ENCODE measurements around the gene CCR5AS.

- TF ChIP-seq CTCF (IDR thresholded peaks at IDR 0.05): no peak
- no peak for TF ChIP-seq POLR2A (IDR thresholded peaks at IDR 0.05)
- TF ChIP-seq POLR2AphosphoS5 (IDR thresholded peaks at IDR 0.05): no peak
- no peak for TF ChIP-seq EP300 (IDR thresholded peaks at IDR 0.05)
Observed at GRCh38 chr3:46417841-46418611, 11.2 kb upstream of the CCR5AS start.

Data from suprapubic skin (tissue), 4 donors.